Measurements from ENCODE around the gene SBNO2. TPM values are rescaled to one million over a fixed set of nuclear protein-coding genes. Genes with fewer than 3 reads are reported as not detected.

The SBNO2 gene
- total RNA-seq, 1 donor from 2014 or later, result 46.4 TPM

DNA sequence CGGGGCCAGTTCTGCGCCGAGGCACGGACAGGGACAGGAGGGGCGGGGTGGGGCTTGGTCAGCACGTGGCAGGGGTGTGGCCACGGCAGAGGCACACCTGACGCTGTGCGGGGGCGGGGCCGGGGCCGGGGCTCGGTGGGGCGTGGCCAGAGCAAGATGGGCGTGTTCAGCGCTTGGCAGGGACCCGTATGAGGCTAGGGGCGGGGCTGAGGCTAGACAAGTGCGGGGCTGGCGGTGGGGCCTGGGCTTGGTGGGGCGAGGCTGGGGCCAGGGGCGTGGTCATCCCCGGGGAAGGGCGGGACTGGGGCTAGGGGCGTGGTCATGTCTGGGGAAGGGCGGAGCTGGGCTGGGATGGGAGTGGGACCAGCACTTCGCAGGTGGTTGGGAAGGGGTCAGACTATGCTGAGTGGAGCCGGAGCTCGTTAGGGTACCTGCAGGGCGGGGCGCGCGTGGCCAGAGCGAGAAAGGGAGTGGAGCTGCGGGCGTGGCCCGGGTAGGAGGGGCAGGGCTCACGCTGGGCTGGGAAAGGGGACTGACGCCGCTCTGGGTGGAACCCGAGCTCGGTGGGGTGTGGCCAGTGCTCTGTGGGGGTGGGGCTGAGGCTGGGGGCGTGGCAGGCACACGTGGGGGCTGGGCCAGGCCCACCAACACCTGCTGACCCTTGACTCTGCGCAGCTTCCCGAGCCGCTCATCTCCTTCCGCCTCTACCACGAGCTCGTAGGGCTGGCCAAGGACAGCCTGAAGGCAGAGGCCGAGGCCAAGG lies 91.7 kb downstream of the SBNO2 start:
- H3K36me3 Mint-ChIP-seq (ENCODE audit: low read depth, unreplicated experiment), result peaks cover 4% of the 10 kb centered on the region
- DNase-seq (ENCODE audit: low spot score), result peak; percentile 58
- H3K27ac Mint-ChIP-seq (ENCODE audit: unreplicated experiment), result no peak overlapping the region
- no peaks in the 10 kb centered on the region for H3K4me1 Mint-ChIP-seq (ENCODE audit: unreplicated experiment)
- TF ChIP-seq, protein P1, sequence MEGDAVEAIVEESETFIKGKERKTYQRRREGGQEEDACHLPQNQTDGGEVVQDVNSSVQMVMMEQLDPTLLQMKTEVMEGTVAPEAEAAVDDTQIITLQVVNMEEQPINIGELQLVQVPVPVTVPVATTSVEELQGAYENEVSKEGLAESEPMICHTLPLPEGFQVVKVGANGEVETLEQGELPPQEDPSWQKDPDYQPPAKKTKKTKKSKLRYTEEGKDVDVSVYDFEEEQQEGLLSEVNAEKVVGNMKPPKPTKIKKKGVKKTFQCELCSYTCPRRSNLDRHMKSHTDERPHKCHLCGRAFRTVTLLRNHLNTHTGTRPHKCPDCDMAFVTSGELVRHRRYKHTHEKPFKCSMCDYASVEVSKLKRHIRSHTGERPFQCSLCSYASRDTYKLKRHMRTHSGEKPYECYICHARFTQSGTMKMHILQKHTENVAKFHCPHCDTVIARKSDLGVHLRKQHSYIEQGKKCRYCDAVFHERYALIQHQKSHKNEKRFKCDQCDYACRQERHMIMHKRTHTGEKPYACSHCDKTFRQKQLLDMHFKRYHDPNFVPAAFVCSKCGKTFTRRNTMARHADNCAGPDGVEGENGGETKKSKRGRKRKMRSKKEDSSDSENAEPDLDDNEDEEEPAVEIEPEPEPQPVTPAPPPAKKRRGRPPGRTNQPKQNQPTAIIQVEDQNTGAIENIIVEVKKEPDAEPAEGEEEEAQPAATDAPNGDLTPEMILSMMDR (IDR thresholded peaks at IDR 0.05; ENCODE audit: unreplicated experiment), result no peak
- H3K4me3 Mint-ChIP-seq (ENCODE audit: unreplicated experiment), result peak overlapping the region; percentile 69
- peaks cover 13% of the 10 kb centered on the region for H3K27me3 Mint-ChIP-seq (ENCODE audit: unreplicated experiment)
- no peaks in the 10 kb centered on the region for H3K9me3 Mint-ChIP-seq (ENCODE audit: unreplicated experiment)

DNA sequence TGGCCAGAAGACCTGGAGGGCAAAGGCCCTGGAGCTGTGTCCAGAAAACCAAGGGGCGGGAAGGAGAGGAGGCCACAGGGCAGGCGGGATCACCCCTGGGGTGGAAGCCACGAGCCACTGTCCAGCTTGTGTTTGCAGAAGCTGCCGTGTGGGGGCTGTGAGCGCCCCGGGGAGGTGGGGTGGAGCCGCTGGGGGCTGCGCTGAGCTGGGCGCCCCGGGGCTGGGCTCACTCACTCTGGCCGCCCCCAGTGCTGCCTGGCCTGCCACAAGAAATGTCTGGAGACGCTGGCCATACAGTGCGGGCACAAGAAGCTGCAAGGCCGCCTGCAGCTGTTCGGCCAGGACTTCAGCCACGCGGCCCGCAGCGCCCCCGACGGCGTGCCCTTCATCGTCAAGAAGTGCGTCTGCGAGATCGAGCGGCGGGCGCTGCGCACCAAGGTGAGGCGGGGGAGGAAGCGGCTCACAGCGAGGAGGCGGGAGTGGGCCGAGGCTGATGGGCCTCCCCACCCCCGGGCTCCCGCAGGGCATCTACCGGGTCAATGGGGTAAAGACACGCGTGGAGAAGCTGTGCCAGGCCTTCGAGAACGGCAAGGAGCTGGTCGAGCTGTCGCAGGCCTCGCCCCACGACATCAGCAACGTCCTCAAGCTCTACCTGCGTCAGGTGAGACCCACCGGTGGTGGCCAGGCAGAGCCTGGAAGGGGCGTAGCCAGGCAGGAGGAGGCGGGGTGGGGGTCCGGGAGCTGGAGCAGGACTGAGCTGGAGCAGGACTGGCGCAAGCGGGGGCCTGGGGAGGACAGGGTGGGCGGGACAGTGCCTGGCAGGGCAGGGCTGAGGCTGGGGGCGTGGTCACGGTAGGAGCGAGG lies 92.5 kb downstream of the SBNO2 start:
- no peak overlapping the region for H3K4me3 Mint-ChIP-seq (ENCODE audit: unreplicated experiment)
- H3K4me1 Mint-ChIP-seq (ENCODE audit: unreplicated experiment), result no peaks in the 10 kb centered on the region
- H3K27ac Mint-ChIP-seq (ENCODE audit: unreplicated experiment), result no peak overlapping the region
- H3K9me3 Mint-ChIP-seq (ENCODE audit: unreplicated experiment), result no peaks in the 10 kb centered on the region
- H3K27me3 Mint-ChIP-seq (ENCODE audit: unreplicated experiment), result peaks cover 13% of the 10 kb centered on the region
- peaks cover 4% of the 10 kb centered on the region for H3K36me3 Mint-ChIP-seq (ENCODE audit: low read depth, unreplicated experiment)
- no peak for DNase-seq (ENCODE audit: low spot score)
- TF ChIP-seq, protein P1 (IDR thresholded peaks at IDR 0.05; ENCODE audit: unreplicated experiment), result no peak

DNA sequence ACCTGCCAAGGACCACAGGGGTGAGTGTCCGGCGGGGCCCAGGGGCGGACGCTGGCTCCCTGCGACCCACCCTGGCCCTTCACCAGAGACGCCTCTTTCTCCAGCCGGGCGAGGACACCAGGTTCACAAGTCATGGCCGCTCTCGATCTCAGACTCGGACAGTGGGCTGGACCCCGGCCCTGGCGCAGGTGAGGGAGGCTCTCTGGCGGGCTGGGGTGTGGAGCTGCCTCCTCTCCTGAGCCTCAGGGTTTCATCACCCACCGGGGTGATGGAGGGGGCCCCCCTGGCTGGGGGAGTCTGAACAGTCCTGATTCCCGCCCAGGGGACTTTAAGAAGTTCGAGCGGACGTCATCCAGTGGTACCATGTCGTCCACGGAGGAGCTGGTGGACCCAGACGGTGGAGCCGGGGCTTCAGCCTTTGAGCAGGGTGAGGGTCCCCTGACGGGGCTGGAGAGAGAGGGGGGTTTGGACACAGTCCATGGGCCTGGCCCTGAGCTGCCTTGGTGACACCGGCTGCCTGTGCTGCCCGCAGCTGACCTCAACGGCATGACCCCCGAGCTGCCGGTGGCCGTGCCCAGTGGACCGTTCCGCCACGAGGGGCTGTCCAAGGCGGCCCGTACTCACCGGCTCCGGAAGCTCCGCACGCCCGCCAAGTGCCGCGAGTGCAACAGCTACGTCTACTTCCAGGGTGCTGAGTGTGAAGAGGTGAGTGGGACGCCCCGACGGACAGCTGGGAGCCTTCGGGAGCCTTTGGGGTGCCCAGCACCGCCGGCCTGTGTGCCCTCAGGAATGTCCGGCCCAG lies 93.5 kb downstream of the SBNO2 start:
- Mint-ChIP-seq H3K27me3 (ENCODE audit: unreplicated experiment) (peaks cover 16% of the 10 kb centered on the region), H3K27ac (ENCODE audit: unreplicated experiment) (no peak overlapping the region), H3K36me3 (ENCODE audit: low read depth, unreplicated experiment) (peaks cover 8% of the 10 kb centered on the region), H3K4me1 (ENCODE audit: unreplicated experiment) (no peaks in the 10 kb centered on the region), H3K9me3 (ENCODE audit: unreplicated experiment) (no peaks in the 10 kb centered on the region), H3K4me3 (ENCODE audit: unreplicated experiment) (no peak overlapping the region)
- no peak for DNase-seq (ENCODE audit: low spot score)
- TF ChIP-seq, protein P1 (IDR thresholded peaks at IDR 0.05; ENCODE audit: unreplicated experiment), result no peak

DNA sequence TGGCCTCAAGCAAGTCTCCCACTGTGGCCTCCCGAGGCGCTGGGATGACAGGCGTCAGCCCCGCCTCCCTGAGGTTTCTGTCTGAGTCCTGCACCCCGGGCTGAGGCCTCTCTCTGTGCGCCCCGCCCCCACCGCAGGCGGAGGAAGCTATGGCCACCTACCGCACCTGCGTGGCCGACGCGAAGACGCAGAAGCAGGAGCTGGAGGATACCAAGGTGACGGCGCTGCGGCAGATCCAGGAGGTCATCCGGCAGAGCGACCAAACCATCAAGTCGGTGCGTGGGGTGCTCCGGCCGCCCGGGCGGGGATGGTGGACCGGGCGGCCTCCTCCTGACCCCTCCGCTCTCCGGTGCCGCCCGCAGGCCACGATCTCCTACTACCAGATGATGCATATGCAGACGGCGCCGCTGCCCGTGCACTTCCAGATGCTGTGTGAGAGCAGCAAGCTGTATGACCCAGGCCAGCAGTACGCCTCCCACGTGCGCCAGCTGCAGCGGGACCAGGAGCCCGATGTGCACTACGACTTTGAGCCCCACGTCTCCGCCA lies 94.4 kb downstream of the SBNO2 start:
- Mint-ChIP-seq H3K27me3 (ENCODE audit: unreplicated experiment) (peaks cover 12% of the 10 kb centered on the region), H3K4me1 (ENCODE audit: unreplicated experiment) (no peaks in the 10 kb centered on the region), H3K36me3 (ENCODE audit: low read depth, unreplicated experiment) (peaks cover 5% of the 10 kb centered on the region), H3K27ac (ENCODE audit: unreplicated experiment) (no peak overlapping the region), H3K4me3 (ENCODE audit: unreplicated experiment) (no peak overlapping the region), H3K9me3 (ENCODE audit: unreplicated experiment) (no peaks in the 10 kb centered on the region)
- no peak for DNase-seq (ENCODE audit: low spot score)
- TF ChIP-seq, protein P1 (IDR thresholded peaks at IDR 0.05; ENCODE audit: unreplicated experiment), result no peak

All from endothelial cell (in vitro differentiated cells).